HG03571 (cell line): ENCODE measurements around the gene ETFRF1.
A peak's percentile ranks its signal among the peaks of the same experiment; 100 is the strongest.

Source experiments
- ATAC-seq: cut with Tn5 transposase; IDR thresholded peaks from one replicate; pipeline ENCODE4 v1.9.1; 2021; ENCODE audit not compliant: unreplicated experiment

ETFRF1 gene

DNA sequence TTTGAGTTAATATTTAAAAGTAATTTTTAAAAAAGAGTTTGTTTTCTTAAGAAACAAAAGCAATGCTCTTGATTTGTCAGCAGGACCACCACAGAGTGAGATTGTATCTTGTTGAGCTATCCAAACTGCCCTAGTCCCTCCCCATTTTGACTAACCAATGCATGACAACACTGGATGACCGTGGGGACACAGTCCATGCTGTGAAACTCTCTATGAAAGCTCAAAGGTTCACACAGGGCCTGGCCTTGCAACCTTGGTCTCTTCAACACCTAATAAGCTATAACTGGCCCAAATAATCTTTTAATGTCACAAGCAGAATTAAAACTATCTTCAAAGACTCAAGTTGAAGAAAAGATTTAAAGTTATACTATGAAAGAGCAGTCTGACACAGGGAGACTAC is 13.5 kb downstream of the ETFRF1 start:
- no peak for ATAC-seq

DNA sequence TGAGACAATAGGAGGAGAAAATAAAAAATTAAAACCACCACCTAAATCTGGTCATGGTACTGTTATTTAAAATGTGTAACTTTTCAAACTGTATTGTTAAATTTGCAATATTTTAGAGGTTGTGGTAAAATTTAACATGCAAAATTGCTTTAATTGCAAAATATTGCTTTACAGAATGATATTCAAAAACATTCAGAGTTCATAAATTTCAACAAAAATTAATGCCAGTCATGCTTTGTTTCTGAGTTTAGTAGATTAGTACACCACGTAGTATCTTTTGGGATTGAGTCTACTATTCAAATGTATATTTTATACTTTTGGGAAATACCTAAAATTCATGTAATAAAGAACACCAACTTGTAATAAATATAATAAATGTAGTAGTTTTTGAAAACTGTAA is 18.3 kb downstream of the ETFRF1 start:
- ATAC-seq: no peak

DNA sequence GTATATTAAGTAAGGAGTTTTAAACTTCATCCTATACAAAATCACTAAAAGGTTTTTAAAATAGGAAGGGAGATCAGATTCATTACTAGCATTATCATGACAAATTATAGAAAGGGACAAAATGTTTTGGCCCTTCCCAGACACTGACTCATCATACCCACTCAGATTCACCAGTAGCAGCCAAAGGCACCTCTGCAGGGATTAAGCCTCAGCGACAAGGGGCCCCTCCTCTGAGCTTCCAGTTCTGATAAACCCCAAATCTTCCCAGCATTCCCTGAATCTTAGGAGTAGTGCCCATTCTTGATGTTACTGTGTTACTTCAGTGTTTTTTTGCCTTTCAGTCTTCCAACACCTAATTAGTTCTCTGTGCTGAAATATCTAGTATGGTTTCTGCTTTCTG is 41.2 kb downstream of the ETFRF1 start:
- no peak for ATAC-seq

DNA sequence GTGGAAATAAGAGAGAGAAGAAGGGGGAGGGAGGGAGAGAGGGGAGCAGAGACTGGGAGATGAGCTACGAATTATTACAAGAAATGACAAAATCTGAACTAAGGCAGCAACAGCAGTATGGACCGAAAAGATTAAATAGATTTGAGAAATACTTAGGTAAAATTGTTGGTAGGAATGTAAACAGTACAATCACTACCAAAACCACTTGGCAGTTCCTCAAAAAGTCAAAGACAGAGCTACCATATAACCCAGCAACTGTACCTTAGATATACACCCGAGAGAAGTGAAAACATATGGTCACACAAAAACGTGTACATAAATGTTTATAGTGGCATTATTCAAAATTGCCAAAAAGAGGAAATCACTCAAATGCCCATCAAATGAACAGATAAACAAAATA is 41.6 kb downstream of the ETFRF1 start:
- ATAC-seq: no peak

DNA sequence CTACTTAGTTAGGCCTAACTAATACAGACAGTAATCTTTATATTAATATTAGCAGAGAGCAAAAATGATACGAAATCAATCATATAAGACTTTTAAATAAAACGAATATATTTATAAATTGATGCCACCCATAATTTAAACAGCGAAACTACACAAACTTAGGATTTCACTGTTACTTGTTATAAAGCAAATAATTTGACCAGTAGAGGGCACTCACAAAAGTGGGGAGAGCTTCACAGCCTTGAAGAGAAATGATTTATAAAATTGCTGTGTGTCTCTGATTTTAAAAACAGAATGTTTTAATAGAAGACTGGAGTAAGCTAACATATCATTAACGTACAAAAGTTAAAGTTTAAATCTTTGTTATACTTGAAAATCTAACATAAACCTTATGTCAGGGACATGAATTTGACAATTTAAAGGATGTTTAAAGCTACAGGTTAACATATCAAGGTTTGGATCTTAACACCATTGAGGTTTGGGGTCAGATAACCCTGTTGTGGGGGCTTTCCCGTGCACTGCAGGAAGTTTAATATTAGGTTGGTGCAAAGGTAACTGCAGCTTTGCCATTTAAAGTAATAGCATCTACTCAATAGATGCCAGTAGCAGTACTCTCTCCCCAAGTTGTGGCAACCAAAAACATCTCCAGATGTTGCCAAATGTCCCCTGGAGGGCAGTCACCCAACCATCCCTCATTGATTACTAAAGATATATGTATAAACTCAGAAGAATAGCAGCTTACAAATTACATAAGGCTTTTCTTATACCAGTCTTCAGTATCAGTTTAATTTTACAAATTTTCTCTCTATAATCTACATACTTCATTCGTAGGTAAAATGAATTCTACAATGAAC is 46.4 kb downstream of the ETFRF1 start:
- peak; percentile 76 for ATAC-seq

DNA sequence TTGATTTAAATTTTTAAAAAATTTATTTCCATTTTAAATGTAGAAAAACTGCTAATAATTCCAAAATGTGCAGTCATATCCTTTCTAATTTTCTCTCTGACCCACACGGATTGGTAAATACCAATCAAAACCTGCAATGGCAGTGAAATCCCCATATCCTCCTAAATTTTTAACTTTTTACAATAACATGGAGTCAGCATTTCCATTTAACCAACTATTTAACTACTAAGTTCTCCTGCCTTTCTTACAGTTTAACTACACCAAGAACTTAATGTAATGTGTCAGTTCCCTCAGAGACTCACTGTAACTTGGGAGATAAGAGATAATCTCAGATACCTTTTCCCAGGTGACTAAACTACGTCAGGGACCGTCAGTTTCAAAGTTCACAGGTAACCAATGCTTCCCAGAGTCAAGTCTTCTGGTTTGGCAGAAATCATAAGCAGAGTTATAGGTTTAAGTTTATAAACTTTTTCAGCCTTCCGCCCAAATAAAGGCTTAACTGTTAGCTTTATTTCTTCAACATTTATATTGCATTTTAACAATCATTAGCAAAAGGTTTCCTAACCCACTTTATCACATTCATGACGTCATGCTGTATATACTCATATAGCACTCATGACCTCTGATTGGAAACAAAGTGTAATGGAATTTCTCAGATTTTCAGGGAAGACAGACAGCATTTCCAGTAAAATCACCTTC is 48.1 kb downstream of the ETFRF1 start:
- no peak for ATAC-seq

DNA sequence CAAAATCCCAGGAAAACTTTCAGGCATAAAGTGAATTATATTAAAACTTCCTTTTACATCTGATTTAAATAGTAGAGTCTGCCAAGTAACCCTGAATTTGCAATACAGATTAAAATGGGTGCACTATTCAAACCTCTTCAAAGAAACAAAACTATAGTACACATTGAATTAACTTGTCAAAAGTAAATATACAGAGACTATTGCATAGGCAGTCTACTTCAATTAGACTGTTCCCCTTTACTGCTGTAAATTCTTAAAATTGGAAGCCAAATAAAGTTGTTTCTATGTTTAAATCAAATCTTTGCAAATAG is 48.6 kb downstream of the ETFRF1 start:
- ATAC-seq: no peak

DNA sequence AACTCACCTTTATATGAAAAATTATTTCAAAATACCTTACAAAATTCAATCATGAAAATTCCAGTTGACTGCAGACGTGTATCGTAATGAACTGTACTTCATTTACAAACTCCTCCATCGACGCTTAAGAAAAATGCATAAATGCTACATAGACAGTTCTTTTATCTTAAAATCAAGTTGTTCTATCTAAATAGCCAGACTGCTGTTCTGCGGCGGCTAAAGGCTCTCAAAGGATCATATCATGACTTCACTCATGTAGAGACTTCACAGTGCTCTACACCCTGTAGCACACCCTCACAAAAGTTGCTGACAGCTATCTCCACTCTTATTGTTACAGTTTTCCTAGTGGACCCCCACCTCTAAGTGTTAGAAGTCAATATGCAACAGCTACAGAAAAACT is 50.5 kb downstream of the ETFRF1 start:
- ATAC-seq: no peak

DNA sequence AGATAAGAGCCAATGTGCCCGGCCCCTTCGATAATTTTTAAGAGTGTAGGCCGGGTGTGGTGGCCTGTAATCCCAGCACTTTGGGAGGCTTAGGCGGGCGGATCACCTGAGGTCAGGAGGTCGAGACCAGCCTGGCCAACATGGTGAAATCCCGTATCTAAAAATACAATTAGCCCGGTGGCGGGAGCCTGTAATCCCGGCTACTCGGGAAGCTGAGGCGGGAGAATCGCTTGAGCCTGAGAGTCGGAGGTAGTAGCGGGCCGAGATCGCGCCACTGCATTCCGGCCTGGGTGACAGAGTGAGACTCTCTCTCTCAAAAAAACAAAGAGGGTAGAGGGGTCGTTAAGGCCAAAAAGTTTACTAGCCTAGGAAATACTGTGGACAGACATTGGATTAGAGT is 53.1 kb downstream of the ETFRF1 start:
- ATAC-seq: no peak

DNA sequence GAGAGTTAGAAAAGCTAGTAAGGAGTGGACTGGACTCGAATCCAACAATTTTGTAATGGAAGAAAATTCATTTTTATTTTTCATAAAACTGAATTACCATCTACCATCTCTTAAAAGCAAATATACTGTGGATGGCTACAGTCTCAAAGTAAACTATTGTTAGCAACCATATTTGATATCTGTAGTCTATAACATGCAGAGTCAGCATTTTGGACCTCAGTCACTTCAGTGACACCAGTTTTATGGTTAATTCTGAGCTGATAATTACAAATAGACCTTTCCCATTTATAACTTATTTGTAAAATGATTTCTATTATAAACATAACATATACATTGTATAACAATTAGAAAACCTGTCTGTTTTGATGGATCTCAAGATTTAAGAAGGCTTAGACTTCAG is 53.7 kb downstream of the ETFRF1 start:
- no peak for ATAC-seq

DNA sequence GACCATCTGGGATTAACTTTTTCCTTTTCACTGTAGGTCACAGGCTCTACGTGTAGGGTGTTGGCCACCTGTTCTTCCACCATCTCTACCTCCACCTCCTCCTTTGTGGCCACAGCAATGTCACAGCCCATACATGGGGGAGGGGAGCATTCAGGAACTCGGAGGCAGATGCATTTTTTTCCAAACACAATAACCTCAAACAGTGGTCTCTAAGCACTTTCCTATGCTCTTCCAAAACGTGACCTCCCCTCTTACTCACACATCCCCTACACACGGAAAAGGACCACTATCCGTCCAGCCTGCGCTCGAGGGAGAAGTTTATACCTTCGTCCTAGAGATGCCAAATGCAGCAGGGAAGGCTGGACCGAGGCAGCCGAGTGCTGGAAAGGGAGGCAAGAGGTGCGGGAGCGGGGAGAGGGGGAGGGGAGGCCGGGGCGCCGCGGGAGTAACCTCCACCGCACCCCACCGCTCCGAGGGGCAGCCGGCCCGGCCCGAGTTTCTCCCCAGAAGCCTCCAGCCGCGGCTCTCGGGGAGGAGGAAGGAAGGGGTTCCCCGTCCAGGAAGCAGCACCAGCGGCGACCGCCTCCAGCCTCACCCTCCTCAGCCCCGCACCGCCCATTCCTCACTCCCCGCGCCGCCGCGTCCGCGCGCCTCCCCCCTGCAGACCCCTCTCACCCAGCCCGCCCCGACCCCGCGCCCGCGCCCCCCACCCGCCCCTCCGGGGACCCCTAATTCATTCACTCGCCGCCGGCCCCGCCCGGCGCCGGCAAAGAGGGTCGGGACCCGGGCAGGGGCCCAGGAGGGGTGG is 55.1 kb downstream of the ETFRF1 start:
- ATAC-seq: peak; percentile 29

DNA sequence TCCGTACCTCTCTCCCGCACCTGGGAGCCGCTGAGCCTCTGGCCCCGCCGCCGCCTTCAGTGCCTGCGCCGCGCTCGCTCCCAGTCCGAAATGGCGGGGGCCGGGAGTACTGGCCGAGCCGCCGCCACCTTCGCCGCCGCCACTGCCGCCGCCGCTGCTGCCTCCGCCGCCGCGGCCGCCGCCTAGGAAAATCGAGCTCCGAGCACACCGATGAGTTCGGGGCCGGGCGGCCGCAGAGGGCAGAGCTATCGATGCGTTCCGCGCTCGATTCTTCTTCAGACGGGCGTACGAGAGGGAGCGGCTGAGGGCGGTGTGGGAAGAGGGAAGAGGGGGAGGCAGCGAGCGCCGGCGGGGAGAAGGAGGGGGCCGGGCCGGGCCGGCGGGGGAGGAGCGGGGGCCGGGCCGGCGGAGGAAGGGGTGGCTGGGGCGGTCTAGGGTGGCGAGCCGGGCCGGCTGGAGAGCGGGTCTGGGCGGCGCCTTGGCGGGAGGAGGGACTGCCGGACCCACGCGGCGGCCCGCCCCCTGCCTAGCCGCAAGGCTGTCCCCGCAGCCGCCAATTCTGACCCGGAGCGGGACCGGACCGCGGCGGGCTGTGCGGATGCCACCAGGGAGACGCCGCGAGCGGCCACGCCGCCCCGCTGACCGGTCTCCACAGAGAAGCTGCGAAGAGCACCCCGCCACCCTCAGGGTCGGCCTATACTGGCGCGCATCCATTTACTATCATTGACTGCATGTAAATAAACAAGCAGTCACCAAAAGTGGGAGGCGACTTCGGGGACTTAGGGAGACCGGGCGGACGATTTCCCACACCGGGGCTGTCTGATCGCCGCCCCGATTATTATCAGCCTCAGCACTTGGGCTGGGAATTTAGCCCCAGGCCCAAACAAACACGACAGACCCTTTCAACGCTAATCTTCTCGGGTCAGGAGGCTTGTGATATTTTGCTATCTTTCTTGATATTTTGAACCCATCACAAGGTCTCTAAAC is 56.0 kb downstream of the ETFRF1 start, which contains the start of gene KRAS:
Gene KRAS (minus strand): TSS at position 186 of the 987 bp plus-strand sequence.
- ATAC-seq: peak; percentile 73

DNA sequence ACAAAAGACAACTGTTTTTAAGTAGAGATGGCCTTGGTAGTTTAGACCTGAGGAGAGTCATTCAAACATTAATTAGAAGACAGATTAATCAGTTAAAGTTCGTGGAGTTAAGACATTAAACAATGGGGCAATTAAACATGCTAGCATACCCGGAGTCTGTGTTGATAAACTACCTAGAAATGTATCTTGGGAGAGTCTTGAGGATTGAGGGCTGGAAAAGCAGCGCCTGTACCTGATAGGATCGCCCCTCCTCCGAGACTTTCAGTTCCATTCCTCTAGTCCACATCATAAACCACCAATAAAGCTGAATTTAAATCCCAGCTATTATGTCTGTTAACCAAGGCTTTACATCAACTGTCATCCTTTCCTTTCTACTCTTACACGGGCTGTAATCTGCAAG is 56.7 kb downstream of the ETFRF1 start:
- no peak for ATAC-seq

DNA sequence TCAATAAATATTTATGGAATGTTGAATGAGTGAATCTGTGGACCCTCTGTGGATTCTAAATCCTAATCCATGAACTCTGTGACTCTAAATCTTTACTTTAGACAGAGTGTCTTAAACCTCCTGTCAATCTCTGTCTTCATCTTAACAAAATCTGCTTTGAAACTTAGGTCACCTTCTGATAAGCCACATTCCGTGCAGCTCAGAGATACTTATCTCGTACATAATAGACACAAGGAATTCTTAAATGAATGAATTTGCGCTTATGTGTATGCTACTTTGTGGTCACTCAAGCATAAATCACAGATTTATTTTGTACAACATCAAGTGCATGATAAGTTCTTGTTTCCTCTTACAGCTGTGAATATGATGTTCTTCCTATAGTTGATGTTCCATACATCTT is 57.9 kb downstream of the ETFRF1 start:
- ATAC-seq: no peak

DNA sequence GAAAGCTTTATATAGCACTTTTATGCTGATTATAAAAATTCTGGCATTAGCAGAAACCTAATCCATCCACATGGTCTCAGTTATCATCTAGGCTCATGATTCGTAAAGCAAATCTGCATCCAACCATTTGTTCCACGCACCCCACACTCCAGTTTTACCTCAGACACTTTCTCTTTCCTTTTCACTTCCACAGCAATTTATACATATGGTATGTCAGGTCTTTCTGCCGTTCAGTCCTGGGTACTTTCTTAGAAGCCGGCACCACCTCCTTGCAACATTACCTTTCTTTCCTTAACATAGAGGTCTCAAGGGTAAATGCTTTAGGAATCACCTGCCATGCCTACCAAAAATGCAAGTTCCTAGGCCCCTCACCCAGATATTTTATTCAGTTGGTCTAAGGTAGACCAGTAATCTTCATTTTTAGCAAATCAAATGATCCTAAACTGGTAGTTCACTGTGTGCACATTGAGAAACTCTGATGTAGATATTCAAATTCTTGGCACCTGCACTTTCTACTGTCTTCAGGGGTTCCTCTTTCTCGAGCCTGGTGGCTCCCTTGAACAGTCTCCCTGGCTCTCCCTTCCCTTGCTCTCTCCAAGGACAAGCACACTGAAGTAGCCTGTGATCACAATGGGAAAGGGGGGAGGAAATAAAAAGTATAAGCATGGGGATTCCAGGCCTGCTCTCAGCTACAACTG is 58.5 kb downstream of the ETFRF1 start:
- ATAC-seq: no peak

DNA sequence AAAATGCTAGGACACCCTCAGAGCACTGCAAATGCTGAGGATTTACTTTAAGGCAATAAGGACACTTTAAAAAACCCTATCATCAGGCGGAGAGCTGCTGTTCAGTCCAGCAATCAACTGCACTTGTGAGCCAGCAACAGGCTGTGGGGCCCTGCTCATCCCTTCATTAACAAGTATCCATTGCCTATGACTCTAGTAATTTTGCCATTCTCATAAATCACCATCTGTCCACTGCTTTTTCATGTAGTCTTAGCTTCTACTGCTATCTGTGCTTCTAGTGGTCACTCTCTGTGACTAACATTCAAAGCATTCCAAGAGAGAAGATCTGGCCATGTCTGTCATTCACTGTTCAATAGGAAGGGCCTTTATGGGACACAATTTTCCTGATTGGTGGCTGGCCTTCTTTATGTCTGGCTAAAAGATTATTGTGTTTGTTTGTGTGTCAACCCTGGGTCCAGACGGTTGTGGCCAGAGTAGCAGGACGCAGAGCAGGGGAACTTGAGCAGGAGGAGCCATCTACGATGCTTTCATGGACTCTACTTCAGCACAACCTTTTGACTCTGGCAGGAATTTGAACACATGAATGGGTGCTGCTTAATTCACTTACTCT is 59.3 kb downstream of the ETFRF1 start:
- ATAC-seq: no peak
